Stimulated activated CD8-positive, alpha-beta memory T cell treated with anti-CD3 and anti-CD28 coated beads, Interleukin-7, amount 100 ng/mL, for 1 hour (primary cell): ENCODE data around the gene KIF3A.

Experiments
- DNase-seq, 2 donors: peaks; one replicate each; pipeline ENCODE4 v3.0.0-alpha.2; 2020; ENCODE audit warnings: low read depth in 2 of 2

KIF3A gene

DNA sequence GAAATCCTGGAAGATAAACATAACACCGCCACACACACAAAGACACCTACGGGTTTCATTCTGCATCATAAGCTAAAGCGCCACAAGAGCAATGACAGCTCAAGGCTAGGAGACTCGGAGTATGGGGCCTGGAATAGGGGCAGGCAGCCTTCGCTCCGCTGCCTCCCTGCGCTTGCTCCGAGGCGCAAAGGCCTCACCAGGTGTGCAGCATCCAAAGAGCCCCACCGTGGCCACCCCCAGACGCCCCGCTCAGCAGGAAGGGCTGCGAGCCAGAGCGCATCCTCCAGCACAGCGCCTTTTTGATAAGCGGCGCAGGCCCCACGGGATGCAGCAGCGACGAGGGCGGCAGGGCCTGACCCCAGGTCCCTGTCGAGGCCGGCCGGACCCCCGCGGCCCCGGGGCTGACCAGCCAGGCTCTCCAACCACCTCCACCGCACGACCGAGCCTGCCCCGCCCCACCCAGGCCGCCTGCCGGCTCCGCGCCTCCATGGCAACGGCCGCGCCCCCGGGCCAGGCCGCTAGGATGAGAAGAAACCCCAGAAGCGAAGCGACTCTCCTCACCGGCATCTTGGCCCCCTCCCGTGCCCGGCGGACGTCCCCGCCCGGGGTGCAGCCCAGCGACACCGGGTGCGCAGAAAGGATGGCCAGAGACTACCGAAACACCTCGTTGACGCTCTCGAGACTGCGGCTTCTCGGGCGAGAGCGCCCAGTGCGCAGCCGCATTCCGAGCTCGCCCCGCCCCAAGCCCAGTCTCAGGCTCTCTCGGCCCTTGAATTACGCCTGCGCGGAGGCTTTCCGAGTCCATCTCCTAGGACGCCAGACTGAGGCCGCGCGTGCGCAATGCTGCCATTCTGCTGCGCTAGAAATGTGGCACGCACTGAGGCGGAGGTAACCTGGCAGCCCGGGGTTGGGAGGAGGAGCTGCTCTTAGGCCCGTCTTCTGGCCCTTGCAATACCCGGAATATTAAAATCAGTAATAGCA, at the start of gene KIF3A:
KIF3A (minus strand) TSS at position 694 of the 981 bp plus-strand sequence; CDS start at position 567, 127 bp downstream.
- DNase-seq: peak; percentile 92 to 97

DNA sequence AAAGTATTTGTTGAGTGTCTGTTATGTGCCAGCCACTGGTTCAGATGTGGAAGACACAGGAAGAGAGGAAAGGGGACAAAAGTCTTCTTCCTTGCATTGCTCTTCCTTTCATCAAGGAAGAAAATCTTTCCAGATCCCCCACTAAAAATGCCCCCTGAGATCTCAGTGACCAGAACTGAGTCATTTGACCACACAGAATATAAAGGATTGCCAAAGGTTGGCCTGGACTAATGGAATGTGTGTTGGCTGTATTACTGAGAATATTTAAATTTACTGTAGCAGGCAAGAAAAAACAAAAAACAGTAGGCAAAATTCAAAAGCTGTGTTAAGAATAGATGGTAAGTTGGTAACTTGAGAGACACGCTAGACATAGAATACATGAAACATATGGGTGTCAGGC, 49.7 kb upstream of the KIF3A start:
- no peak for DNase-seq

DNA sequence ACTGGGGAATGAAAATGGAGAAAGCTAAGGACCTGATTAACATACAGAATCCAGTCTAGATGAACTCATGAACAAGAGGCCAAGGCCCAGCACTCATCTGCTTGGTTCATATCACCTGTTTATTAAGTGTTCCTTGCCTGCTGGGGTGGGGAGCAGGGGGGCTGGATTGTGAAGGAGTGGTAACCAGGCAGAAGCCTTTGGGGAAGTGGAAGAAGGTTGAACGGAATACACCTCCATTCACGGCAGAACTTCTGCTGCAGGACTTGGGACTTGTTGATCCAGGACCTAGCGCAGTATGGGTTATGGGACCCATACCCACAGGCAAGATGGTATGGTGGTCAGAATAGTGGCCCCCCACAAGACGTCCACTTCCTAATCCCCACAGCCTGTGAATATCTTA, 48.5 kb upstream of the KIF3A start:
- no peak for DNase-seq

DNA sequence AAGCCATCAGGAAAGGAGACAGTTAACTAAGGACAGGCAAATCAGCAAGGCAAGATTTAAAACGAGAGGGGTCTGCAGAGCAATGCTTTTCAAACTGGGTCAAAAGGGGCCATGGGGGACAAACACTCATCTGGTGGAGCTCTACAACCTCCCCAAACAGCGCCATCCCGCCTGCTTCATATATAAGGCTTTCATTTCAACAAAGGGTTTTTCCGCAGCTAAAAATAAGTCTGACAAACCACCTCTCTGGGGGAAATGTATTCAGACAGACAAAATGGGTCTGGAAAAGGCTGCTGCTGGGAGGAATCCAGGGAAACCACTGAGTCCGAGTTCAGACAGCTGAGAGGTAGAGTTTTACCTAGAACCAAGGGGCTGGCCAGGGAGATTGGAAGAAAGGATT, 48.0 kb upstream of the KIF3A start:
- no peak for DNase-seq

DNA sequence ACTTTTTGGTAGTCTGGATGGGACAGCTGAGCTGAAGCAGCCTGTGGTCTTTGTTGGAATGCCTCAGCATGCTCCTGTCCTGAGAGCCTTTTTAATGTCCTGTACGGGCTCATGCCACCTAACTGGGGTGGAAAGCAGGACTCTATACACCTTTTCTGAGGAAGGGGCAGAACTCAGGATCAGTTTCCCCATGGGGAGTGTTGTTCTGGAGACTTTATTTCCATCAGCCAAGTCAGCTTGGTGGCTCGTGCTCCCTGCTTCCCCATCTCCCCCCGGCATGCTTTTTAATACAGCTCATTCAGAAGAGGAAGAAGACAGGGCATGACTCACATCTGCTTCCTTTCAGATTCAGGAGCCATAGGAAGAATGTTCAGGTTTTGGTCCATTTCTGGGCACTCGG, 44.8 kb upstream of the KIF3A start:
- no peak for DNase-seq

DNA sequence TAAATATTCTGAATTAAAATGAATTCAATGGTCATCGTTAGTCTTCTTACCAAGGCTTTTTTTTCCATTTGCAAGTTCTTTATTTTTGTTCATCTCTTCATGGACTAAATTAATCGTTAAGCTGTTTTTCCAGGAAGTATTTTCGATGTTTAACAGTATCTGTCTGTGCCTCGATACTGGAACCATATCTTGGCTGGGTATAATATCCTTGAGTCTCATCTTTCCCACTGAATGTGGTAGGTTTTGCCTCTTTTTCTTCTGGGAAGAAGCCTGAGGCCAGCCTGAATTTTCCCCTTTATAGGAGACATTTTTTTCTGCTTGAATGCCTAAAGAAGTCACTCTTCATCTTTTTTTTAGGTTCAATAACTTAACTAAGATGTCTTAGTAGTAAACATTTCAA, 43.7 kb upstream of the KIF3A start:
- DNase-seq: no peak

DNA sequence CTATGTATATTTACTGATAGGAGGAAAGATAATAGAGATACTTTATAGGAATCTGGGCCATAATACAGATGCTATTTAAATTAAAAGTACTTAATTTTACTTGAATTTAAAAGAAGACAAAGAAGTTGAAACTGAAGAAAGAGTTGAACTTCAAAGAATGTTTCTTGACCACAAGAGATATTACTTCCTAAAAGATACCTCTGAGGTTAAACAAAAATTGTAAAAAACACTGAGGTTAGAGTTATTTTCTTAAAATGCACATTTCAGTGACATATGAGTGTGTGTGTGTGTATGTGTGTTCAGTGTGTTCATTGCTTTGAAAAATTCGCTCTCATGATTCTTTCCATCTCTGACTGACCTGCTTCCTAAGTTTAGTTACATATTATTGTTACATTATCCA, 43.2 kb upstream of the KIF3A start:
- DNase-seq: no peak

DNA sequence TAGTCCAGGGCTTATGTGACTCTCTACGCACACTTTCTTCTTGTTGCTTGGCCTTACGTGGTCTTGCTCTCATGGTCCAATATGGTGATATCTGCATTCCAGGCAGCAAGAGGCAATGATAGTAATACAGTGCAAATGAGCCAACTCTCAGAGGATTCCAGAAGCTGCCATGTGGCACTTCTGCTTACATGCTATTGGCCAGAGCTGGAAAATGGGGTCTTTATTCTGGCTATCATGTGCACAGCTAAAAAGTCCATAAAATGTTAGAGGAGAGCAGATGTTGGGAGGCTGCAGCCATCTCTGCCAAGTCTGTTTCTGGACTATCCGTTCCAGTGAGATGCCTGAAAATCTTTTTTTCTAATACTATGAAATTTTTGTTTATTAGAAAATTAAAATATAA, 42.6 kb upstream of the KIF3A start:
- no peak for DNase-seq

DNA sequence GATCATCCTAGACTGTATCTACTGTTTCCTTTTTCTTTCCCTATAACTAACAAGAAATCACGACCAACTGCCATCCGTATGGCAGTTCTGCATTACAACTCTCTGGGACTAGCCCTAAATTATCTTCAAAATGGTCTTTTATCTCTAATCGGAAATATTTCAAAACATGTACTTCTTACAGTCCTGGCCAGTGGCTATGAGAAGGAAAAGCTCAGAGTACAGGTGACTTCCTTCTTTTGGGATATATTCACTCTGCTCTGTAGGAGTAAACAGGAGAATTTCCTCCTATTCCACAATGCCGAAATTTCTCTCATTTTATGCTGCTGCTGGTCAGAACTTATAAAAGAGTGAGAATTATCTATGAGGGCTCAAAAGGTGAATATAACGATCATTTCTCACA, 41.5 kb upstream of the KIF3A start:
- no peak for DNase-seq

DNA sequence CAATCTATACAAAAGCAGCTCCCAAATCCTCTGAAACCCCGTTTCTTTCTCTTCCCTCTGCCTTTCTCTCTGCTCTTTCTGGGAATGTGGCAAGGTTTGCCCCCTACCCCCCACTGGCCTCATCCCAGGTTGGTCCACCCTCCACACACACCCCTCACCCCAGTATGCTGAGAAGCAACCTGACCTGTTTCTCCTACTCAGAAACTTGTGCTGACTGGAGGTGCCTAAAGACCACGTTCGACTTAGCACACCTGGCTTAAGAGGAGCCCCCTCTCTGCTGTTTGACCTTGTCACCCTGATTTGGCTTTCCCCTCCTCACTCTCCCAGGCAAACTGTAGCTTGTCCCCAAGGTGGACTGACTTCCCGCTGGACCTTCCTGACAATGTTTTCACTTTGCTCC, 40.8 kb upstream of the KIF3A start:
- no peak for DNase-seq

DNA sequence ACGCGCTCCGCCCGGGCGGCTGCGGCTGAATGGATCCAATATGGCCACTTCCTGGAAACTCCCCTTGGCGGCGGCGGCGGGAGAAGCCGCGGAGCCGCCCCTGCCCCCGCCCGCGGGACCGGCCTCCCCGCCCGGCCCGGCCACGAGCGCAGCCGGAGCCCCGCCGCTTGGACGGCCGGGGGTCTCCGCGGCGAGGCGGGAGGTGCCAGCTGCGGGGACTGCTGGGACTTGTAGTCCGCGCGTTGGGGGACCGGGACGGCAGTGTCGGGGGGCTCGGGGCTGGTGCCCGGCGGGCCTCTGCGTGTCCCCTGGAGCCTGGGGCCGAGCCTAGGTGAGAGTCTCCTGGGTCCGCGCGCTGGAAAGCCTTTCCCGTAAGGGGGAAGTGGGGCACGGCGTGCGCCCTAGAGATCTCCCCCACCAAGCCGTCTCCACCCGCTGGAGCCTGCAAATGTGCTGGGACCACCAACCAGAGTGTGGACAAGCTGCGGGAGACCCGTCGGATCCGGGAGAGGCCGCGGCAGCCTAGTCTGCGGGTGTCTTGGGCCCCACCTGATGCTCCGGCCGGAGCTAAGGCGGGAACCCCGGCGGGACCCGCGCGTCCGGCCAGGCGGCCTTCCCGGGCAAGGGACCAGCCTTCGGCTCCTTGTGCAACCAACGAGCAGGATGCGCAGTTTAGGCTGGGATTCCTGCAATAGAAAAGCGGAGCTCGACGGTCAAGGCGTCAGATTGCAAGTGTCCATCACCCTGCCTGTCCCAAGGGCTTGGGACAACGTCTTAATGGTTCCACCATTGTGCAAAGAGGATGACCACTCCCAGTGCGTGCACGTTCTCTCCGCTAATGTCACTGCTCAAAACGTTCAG, 40.1 kb upstream of the KIF3A start, which contains the start of gene SEPTIN8:
SEPTIN8 (minus strand) TSS at position 31 of the 861 bp plus-strand sequence. CDS start 102 bp downstream, outside the sequence.
- no peak for DNase-seq

DNA sequence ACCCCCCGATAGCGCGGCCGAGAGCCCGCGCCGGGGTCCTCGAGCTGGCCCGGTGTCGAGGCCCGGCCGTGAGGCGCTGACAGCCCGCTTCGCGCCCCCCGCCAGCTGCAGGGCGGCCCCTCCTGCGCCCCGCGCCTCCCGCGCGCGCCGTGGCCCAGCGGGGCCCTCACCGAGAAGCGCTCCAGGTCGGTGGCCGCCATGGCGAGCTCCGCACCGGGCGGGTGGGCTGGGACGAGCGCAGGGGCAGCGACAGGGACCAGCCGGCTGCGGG, 39.5 kb upstream of the KIF3A start:
- no peak for DNase-seq

DNA sequence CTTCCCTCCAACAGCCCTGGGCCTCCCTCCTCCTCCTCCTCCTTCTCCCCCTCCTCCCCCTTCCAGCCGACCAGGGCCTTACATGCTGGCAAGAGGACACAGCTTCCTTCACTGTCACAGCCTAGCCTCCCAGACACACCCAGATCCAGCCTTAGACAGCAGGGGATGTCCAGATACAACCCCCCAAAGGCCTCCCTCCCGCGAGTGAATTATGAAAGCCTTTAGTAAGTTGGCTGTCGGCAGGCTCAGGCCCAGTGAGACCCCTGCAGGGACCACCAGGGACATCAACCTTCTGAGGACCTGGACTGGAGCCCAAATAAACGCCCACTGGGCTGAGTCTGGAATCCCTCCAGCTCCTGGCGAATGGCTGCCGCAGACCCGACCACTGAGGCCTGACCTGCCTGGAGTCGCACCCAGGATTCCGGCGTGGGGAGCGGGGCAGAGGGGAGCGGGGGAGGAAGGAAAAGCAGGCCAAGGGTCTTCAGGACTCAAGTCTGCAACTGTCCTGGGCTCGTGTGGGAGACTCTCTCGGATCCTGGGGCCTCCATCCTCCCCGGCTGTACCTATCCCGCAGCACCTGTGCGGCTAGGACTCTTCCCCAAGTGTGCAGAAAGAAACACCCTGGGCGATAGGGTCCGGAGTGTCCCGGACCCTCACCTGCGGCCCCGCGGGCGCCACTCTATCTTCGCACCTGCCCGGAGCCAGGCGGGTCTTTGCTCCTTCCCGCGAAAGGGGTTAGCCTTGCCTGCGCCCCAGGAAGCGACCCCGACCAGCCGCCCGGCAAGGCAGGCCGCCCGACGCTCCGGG, 39.0 kb upstream of the KIF3A start:
- DNase-seq: no peak

DNA sequence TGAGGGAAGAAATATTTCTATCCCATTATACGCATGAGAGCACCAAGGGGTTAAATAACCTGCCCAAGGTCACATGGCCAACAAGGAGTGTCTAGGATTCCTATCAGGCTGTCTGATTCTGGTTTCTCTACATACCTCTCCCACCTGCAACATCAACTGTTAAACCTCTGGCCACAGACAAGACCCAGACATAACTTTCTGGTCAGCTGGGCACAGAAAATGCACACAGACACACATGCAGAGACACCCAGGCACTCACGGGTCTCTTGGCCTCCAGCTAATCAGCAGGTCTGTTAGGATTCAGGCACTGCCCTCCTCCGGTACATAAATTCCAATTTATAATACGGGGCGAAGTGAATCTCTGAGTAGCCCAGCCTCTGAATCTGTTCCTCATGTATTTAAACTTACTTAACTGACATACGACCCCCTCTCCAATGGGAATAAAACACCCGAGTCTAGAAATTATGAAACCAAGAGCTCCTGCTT, 38.2 kb upstream of the KIF3A start:
- no peak for DNase-seq

DNA sequence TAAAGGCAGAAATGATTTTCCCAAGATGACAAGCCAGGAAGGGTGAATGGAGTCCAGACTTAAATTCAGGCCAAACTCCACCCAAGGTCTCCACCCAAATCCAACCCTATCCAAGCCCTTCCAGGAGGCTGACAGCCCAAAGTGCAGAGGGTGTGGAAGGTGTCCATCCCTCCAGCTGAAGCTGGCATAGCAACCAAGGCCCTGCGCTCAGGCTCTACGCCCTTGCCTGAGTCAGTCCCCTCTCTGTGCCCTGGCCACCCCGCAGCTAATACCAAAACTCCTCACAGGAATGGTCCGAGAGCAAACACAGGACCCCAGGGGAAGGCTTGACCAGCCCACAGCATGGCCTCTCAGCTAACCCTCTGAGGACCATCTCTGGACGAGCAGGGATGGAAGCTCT, 37.5 kb upstream of the KIF3A start:
- no peak for DNase-seq

DNA sequence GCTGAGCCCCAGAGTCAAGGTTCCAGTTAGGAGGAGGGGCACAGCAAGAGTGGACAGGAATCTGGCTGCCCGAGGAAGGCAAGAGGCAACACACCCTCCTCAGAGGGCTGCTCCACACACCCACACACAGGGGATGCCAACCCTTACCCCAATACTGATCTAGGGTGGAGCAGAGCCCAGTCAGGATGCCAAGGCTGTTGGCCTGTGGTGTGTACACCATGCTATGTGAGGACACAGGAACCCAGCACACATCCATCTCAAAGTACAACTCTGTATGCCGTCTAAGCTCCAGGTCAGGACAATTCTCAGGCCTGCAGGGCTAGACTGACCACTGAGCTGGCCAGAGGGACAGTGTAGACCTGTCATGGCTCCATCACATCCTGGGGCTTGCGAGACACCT, 37.1 kb upstream of the KIF3A start:
- DNase-seq: no peak

DNA sequence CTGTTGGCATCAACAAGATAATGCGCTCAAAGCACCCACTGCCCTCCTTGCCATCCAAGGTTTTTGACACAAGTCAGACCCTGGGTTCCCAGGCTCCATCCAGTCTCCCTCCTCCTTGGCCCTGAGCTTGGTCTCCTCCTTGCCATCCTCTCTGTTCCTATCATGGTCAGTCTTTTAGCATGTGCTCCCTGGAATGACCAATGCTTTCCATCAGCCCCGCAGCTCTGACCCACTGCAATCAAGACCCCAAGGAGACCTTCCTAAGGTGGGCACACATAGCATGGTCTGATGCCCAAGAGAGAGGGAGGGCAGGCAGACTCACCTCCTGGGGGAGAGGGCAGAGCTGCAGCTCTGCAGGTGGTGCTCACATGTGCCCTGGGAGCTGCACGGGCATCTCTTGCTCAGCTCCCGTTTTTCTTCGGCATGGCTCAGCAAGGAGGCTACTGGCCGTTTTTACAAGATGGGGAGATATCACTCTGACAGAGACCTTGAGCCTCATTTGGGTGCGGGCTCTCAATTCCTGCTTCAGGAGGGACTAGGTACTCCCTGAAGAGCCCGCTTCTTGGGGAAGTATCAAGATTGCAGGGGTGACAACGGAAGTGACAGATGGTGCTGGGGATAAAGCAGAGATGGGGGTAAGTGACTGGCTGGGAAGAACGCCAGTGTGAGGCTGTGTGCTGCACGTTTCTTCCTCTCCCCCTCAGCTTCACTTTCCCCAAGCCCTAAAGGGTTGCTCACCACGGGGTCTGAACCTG, 36.4 kb upstream of the KIF3A start:
- DNase-seq: no peak

DNA sequence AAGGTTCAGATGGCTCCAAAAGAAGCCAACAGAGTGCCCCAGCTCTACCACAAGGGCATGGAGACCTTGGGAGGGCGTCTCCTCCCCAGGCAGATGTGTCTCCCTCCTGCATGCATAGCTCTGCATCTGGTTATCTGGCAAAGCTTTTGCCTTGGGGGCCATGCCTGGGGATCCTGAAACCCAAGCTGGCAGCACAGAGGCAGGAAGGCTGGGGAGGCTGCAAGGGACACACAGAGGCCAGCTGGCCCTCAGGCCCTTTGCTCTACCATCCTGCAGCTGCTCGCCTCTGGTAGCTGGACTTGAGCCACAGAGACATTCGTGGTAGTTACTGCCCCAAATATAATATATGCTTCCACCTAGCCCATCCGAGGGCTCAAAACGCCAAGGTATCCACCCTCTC, 35.8 kb upstream of the KIF3A start:
- DNase-seq: no peak

DNA sequence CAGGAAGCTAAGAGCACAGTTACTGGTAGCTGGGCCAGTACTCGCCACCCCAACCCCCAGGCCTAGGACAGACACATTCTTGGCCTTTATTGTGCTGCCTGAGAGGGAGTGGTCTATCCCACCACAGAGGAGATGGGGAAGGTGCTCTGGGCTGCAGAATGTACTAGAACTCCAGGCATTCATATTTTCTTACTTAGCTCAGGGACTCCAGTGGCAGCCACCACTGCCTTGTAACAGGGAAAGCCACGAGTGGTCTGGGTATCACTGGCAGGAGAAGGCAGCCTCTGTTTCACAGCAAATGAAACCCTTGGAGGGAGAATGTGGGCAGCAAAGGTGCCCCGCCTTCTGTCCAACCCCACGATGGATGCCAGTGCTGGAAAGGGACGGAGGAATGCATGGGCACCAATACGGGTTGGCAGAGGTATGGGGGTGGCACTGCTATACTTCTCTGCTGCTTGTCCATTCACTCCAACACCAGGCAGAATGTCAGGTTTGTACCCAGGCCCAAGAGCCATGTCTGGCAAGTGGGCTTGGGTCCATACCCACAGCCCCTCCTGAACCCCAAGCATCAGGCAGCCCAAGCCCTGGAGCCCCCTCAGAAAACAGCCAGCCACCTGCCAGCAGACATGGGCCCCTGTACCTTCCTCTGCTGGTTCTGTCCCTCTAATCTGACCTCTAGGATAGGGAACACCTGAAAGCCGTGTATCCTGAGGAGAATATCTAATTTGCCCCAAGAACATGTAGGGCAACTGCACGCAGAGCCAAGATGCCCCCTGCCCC, 35.1 kb upstream of the KIF3A start:
- DNase-seq: no peak

DNA sequence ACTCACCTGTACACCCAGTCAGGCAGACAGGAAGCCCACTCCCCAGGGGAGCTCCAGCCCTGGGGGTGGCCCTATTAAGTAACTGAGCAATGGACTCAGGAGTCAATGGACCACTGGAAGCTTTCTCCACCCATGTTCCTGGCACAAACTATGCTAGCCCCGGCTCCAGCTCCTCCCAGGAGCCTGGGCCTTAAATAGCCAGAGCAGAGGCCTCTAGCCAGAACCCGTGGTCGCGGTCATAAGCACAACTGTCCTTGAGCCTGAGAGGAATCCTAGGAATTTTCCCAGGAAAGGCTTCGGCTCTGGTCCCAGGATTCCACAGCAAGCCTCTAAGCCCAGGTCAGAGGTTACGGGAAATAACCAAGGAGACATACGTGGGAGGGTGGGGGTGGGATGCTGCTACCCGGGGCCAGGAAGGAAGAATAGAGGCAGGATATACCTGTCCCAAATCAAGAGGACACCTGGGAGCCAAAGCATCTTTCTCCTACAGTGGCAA, 34.2 kb upstream of the KIF3A start:
- no peak for DNase-seq
